ENCODE data around the gene PC.

DNA sequence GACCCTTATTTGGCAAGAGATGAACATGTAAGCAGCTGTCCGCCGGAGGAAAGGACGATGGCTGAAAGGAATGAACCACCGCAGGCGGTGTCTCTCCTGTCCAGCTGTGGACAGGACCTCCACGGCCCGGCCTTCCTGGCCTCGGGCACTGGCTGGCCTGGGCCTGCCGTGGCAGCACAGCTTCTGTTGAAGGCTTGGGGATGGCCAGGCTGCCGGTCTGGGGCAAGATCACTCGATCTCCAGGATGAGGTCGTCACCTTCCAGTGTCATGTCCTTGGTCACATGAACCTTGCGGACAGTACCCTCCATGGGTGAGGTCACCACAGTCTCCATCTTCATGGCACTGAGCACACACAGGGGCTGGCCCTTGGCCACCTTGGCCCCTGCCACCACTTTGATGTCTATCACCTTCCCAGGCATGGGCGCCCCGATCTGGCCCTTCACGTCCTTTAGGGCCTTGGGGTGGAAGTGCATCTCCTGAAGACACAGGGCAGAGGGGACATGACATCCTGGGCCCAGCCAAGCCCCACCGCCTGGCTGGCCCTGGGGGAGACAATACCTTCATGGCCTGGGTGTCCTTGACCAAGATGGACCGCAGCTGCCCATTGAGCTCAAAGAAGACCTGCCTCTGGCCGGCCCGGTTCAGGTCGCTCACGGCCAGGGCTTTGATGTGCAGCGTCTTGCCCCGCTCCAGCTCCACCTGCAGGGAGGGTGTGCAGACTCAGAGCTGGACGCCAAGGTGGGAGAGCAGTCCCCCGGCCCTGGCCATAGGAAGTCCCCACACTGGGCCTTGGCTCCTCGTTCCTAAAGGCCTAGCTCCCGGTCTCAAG, 109.3 kb downstream of the PC start:
- TF ChIP-seq, protein P1, sequence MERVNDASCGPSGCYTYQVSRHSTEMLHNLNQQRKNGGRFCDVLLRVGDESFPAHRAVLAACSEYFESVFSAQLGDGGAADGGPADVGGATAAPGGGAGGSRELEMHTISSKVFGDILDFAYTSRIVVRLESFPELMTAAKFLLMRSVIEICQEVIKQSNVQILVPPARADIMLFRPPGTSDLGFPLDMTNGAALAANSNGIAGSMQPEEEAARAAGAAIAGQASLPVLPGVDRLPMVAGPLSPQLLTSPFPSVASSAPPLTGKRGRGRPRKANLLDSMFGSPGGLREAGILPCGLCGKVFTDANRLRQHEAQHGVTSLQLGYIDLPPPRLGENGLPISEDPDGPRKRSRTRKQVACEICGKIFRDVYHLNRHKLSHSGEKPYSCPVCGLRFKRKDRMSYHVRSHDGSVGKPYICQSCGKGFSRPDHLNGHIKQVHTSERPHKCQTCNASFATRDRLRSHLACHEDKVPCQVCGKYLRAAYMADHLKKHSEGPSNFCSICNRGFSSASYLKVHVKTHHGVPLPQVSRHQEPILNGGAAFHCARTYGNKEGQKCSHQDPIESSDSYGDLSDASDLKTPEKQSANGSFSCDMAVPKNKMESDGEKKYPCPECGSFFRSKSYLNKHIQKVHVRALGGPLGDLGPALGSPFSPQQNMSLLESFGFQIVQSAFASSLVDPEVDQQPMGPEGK (CRISPR knock-in tag; IDR thresholded peaks at IDR 0.05; ENCODE audit: borderline replicate concordance): no peak
- TF ChIP-seq ZFP3 (CRISPR knock-in tag; IDR thresholded peaks at IDR 0.05) (no peak), ARNTL (CRISPR knock-in tag; IDR thresholded peaks at IDR 0.05; ENCODE audit: borderline replicate concordance, low read depth) (no peak), ZFP30 (CRISPR knock-in tag; IDR thresholded peaks at IDR 0.05) (no peak), SNAI2 (CRISPR knock-in tag; IDR thresholded peaks at IDR 0.05) (no peak)
- TF ChIP-seq, protein P2, sequence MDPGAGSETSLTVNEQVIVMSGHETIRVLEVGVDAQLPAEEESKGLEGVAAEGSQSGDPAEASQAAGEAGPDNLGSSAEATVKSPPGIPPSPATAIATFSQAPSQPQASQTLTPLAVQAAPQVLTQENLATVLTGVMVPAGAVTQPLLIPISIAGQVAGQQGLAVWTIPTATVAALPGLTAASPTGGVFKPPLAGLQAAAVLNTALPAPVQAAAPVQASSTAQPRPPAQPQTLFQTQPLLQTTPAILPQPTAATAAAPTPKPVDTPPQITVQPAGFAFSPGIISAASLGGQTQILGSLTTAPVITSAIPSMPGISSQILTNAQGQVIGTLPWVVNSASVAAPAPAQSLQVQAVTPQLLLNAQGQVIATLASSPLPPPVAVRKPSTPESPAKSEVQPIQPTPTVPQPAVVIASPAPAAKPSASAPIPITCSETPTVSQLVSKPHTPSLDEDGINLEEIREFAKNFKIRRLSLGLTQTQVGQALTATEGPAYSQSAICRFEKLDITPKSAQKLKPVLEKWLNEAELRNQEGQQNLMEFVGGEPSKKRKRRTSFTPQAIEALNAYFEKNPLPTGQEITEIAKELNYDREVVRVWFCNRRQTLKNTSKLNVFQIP (CRISPR knock-in tag; IDR thresholded peaks at IDR 0.05; ENCODE audit: borderline replicate concordance, low read depth): no peak
